NCI-H2081 (cell line): ENCODE results near the gene CLIC4.
"Not testable (repeated sequence)": the region's sequence is repeated elsewhere in the genome, so short reads cannot be mapped to it uniquely, and the experiment has no call there.

Experiments
- DNase-seq, 2 experiments: peaks; one replicate each; lab custom pipeline; 2025; lab: John Stamatoyannopoulos, UW

Gene CLIC4

GRCh38 chr1:24875991-24876506 is 130.8 kb downstream of the CLIC4 start:
- DNase-seq: no peak

- no peak for DNase-seq
Measured at GRCh38 chr1:24878045-24878444, 132.8 kb downstream of the CLIC4 start.

GRCh38 chr1:24878775-24879742 is 133.8 kb downstream of the CLIC4 start:
- DNase-seq: no peak

- DNase-seq: no peak
Measured at GRCh38 chr1:24881034-24881433, 135.8 kb downstream of the CLIC4 start.

GRCh38 chr1:24884751-24885150 is 139.5 kb downstream of the CLIC4 start:
- no peak for DNase-seq

- DNase-seq: no peak
Measured at GRCh38 chr1:24886241-24886640, 141.0 kb downstream of the CLIC4 start.

- no peak for DNase-seq
Measured at GRCh38 chr1:24888061-24888970, 143.1 kb downstream of the CLIC4 start.

GRCh38 chr1:24888971-24889676 is 143.9 kb downstream of the CLIC4 start:
- no peak for DNase-seq

- DNase-seq: no peak
Measured at GRCh38 chr1:24890887-24891286, 145.6 kb downstream of the CLIC4 start.

- not testable (repeated sequence) for DNase-seq
Measured at GRCh38 chr1:24891367-24891766, 146.1 kb downstream of the CLIC4 start.

GRCh38 chr1:24892188-24893153 is 147.2 kb downstream of the CLIC4 start:
- no peak for DNase-seq

- DNase-seq: no peak
Measured at GRCh38 chr1:24893431-24893830, 148.2 kb downstream of the CLIC4 start.
